Muscle of leg (tissue), 11 donors: ENCODE measurements around the gene TRABD2A. TPM values are rescaled to one million over a fixed set of nuclear protein-coding genes. Genes with fewer than 3 reads are reported as not detected.
A peak's percentile ranks its signal among the peaks of the same experiment; 100 is the strongest.
"Not testable (repeated sequence)": the region's sequence is repeated elsewhere in the genome, so short reads cannot be mapped to it uniquely, and the experiment has no call there.

Experiments used
- DNase-seq: peaks from one replicate; pipeline ENCODE4 v3.0.0; 2013
- H3K27ac ChIP-seq: one replicate; pipeline ENCODE4 v1.5.1; 2013; ENCODE audit warnings: mild to moderate bottlenecking, low read length, control low read depth
- H3K27me3 ChIP-seq: one replicate; pipeline ENCODE4 v1.6.1; 2013; ENCODE audit warnings: low read length; ENCODE audit not compliant: control insufficient read depth, insufficient read depth
- H3K36me3 ChIP-seq: one replicate; pipeline ENCODE4 v1.6.1; 2013; ENCODE audit warnings: low read length; ENCODE audit not compliant: control insufficient read depth, insufficient read depth
- H3K4me1 ChIP-seq: one replicate; pipeline ENCODE4 v1.6.1; 2013; ENCODE audit warnings: low read length; ENCODE audit not compliant: control insufficient read depth, insufficient read depth
- H3K4me3 ChIP-seq: one replicate; pipeline ENCODE4 v1.5.1; 2013; ENCODE audit warnings: low read length, control low read depth
- H3K9me3 ChIP-seq: replicated peaks from 2 replicates; pipeline ENCODE4 v1.6.1; 2013; ENCODE audit warnings: low read depth, low read length; ENCODE audit not compliant: control insufficient read depth
- WGBS: methylation state at CpG from one replicate; pipeline ENCODE4 v1.1.5; 2013; ENCODE audit warnings: missing lambda C conversion rate; ENCODE audit not compliant: insufficient coverage; 5-methylcytosine and 5-hydroxymethylcytosine counted together
- polyA plus RNA-seq, 8 donors: library from polyadenylated mRNA; unstranded; fragments of 120-200 nt; gene quantifications; one replicate each; pipeline versions ENCODE4 v1.2.1 to v1.2.3, GENCODE V29; 2013; ENCODE audit warnings: inconsistent platforms in 1 of 8, low replicate concordance in 1 of 8; ENCODE audit not compliant: insufficient read length in 8 of 8, insufficient read depth in 1 of 8
- total RNA-seq: library from RNA; stranded (reverse); fragments of 120-200 nt; gene quantifications from one replicate; pipeline ENCODE4 v1.2.4, GENCODE V29; 2013

The TRABD2A gene
- total and polyA plus RNA-seq, 9 donors = 0.07 to 1.3 (median 0.23) TPM

DNA sequence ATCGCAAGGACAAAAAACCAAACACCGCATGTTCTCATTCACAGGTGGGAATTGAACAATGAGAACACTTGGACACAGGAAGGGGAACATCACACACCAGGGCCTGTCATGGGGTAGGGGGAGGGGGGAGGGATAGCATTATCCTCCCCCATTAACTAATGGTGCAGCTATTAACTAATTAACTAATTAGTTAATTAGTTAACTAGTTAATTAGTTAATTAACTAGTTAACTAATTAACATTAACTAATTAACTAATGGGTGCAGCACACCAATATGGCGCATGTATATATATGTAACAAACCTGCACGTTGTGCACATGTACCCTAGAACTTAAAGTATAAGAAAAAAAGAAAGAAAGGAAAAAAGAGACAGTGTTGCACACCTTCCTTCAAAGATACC lies 12.6 kb downstream of the TRABD2A start:
- not testable (repeated sequence) for H3K4me1 ChIP-seq, DNase-seq, H3K27me3 ChIP-seq, H3K4me3 ChIP-seq, H3K27ac ChIP-seq, H3K9me3 ChIP-seq, H3K36me3 ChIP-seq
- no CpG with 5 or more reads among the region's 4 CpGs for WGBS

DNA sequence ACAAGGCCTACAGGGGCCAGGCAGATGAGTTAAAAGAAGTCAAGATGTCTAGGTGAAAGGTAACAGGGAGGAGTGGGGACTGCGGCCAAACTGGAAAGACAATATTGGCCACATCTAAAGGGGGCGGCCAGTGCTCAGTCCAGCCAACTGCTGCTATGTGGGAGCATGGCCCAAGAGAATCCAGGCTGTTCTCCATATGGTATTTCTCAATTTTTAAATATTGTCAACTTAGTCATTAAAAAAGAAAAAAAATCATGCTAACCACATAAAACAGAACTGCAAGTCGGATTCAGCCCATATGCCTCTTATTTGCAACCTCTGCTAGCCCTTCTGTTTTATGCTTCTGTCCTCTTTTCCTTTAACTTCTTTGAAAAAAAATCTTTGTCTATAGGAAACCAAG lies 14.8 kb downstream of the TRABD2A start:
- WGBS = 43% methylated on average over 1 of the region's 3 CpGs
- DNase-seq = no peak
- no peaks in the 10 kb centered on the region for H3K9me3 ChIP-seq
- no peak overlapping the region for H3K27ac ChIP-seq
- H3K4me3 ChIP-seq = no peak overlapping the region
- H3K36me3 ChIP-seq = no peaks in the 10 kb centered on the region
- peaks cover 8% of the 10 kb centered on the region for H3K27me3 ChIP-seq
- H3K4me1 ChIP-seq = no peaks in the 10 kb centered on the region

DNA sequence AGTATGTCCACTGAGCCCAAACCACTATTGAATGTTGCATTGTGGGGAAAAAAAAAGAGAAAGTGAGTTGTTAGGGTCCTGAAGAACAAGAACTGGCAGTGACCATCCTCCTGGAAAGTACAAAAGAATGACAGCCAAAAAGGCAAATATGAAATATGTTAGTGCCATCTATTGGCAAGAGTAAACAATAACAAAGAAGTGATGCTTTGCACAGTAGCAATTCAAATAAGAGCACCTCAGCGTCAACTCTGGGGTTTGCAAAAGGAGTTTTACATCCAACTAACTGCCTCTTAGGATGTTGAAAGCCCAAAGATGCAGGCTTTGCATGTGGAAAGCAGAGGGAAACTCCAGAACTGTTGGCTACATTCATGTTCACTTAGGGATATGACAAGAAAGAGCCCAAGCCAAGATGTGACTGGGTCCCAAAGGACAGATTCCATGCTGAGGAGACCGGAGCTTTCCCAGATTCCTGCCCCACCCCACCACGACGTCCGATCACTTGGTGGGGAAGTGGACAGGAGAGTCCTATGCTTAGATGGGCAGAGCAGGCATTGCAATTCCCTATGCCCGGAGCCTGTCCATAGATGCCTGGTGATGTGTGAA lies 15.6 kb downstream of the TRABD2A start:
- no peaks in the 10 kb centered on the region for H3K36me3 ChIP-seq
- WGBS = 70% methylated on average over 2 of the region's 6 CpGs
- H3K9me3 ChIP-seq = no peaks in the 10 kb centered on the region
- H3K27me3 ChIP-seq = peaks cover 7% of the 10 kb centered on the region
- DNase-seq = peak; percentile 23
- no peak overlapping the region for H3K27ac ChIP-seq
- no peak overlapping the region for H3K4me3 ChIP-seq
- no peaks in the 10 kb centered on the region for H3K4me1 ChIP-seq

DNA sequence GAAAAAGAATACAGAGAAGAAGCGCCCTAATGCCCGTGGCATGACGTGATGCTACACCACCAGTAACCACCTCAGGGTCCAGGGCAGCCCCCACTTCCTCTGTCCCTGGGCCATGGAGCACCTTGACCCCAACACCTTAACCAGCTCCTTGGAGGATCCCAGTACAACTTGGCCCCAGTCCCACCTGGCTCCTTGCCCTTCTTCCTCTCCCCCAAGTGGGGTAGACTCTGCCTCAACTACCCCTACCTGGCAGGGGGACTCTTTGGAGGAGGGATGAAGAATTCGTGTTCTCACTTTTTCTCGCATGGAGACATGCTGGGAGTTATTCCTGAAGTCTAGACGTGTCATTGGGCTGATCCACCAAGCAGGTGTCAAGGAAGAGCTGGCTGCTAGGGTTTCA lies 18.9 kb downstream of the TRABD2A start:
- Histone ChIP-seq H3K27me3 (peaks cover 5% of the 10 kb centered on the region), H3K9me3 (no peaks in the 10 kb centered on the region), H3K27ac (no peak overlapping the region), H3K4me3 (no peak overlapping the region), H3K36me3 (no peaks in the 10 kb centered on the region), H3K4me1 (no peaks in the 10 kb centered on the region)
- 61% methylated on average over 3 of the region's 6 CpGs for WGBS
- no peak for DNase-seq

DNA sequence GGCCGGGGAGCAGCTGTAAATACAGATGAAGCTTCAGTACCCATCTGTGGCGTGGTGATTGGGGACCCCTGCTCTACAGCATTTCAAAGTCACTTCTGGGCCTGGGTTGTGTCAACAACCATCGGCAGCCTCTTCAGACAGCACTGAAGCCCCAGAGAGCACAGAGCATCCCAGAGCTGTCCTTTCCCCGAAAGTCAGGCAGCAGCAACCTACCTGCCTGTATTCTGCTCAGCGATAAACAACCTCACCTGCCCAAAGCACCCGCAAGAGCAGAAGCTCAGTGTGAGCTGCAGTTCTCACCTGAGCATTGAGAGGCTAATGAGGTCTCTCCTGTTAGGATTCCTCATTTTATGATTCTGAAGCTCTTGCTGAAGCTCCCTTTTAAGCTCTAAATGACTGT lies 19.3 kb downstream of the TRABD2A start:
- Histone ChIP-seq H3K27ac (no peak overlapping the region), H3K4me3 (no peak overlapping the region), H3K27me3 (peaks cover 5% of the 10 kb centered on the region), H3K4me1 (no peaks in the 10 kb centered on the region), H3K36me3 (no peaks in the 10 kb centered on the region), H3K9me3 (no peaks in the 10 kb centered on the region)
- no peak for DNase-seq
- 40% methylated on average over 5 of the region's 6 CpGs for WGBS

DNA sequence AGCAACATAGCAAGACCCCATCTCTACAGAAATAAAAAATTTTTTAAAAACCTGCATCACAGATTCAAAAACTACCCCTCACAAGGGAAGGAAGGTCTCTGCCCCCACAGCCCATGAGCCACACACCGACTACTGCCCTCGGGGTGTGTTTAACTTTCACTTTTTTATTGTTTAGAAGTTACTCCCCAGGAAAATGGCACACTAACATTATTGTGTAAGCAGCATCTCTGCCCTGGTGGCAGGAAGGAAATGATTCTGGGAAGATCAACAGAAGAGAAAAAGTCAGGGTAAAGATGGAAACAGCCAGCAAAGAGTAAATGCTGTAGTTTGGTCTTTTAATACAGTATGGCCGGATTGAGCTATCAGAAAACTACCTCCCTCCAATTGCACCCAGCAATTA lies 21.9 kb downstream of the TRABD2A start:
- H3K9me3 ChIP-seq = no peaks in the 10 kb centered on the region
- H3K4me1 ChIP-seq = no peaks in the 10 kb centered on the region
- no peaks in the 10 kb centered on the region for H3K36me3 ChIP-seq
- no peak for DNase-seq
- WGBS = no CpG with 5 or more reads among the region's 3 CpGs
- no peak overlapping the region for H3K4me3 ChIP-seq
- H3K27me3 ChIP-seq = peaks cover 3% of the 10 kb centered on the region
- no peak overlapping the region for H3K27ac ChIP-seq

DNA sequence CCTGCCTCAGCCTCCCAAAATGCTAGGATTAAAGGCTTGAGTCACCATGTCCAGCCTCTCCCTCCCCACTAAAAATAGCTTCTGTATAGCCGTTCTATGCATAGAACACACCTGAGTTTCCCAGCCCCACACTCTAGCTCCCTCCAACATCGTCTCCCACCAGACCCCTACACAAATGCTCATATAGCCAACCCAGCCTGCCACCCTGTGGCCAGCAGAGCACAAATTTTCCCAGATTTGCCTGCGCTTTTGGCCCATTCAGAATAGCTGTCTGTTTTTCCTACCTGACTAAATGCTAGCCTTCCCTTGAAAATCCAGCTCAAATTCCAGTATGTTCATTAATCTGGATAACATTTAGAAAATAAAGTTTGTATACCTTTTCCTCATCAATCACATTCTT lies 22.8 kb downstream of the TRABD2A start:
- no peaks in the 10 kb centered on the region for H3K4me1 ChIP-seq
- H3K4me3 ChIP-seq = no peak overlapping the region
- 13% methylated on average over 1 of the region's 3 CpGs for WGBS
- H3K9me3 ChIP-seq = no peaks in the 10 kb centered on the region
- H3K36me3 ChIP-seq = no peaks in the 10 kb centered on the region
- peaks cover 3% of the 10 kb centered on the region for H3K27me3 ChIP-seq
- no peak overlapping the region for H3K27ac ChIP-seq
- no peak for DNase-seq

DNA sequence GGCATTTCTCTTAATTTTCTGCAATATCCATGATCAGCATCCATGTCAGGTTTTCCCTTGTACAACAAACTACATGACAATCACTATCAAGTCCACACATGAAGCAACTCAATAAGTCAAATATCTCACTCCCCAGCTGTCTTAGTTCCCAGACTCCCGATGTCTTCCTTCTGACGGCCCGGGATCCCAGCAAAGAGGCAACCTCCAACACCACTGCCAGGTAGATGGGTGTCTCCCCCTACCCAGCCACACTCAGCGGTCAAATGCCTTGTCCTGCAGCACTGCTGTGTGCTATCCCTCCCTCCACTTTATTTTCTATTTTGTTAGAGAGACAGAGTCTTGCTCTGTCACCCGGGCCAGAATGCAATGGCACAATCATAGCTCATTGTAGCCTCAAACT lies 23.3 kb downstream of the TRABD2A start:
- no peak for DNase-seq
- Histone ChIP-seq H3K27me3 (peaks cover 3% of the 10 kb centered on the region), H3K27ac (no peak overlapping the region), H3K4me3 (no peak overlapping the region), H3K9me3 (no peaks in the 10 kb centered on the region), H3K4me1 (no peaks in the 10 kb centered on the region), H3K36me3 (no peaks in the 10 kb centered on the region)
- 89% methylated on average over 5 of the region's 5 CpGs for WGBS

DNA sequence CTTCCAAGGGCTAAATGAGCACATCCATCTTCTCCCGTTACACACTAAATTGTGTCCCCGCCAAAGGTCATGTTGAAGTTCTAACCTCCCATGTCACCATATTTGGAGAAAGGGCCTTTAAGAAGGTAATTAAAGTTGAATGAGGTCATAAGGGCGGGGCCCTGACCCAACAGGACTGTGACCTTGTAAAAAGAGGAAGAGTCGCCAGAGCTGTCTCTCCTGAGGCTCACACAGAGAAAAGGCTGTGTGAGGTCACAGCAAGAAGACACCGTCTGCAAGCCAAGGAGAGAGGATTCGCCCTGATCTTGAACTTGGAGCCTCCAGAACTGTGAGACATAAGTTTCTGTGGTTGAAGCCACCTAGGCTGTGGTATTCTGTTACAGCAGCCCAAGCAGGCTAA lies 24.1 kb downstream of the TRABD2A start:
- H3K4me1 ChIP-seq = no peaks in the 10 kb centered on the region
- H3K27me3 ChIP-seq = no peaks in the 10 kb centered on the region
- no peak overlapping the region for H3K4me3 ChIP-seq
- DNase-seq = no peak
- 0% methylated on average over 1 of the region's 6 CpGs for WGBS
- H3K27ac ChIP-seq = no peak overlapping the region
- H3K9me3 ChIP-seq = no peaks in the 10 kb centered on the region
- H3K36me3 ChIP-seq = no peaks in the 10 kb centered on the region

DNA sequence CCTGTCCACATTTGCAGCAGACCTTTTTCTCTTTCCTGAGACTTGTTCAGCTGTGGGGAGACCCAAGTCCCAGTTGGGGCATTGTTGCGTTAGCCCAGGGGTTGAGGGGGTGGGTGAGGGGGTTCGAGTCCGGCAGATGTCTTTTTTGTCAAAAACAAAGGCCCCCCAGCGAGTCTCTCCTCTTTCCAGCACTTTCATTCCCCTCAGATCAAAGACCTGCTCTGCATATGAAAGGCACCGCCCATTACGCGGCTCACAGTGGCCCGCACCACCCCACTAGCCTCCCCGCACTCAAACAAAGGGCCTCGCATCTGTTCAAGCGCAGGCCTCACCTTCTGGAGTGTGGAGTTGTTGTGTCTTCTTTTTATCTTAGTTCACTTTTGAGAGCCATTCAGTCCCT lies 25.2 kb downstream of the TRABD2A start:
- no CpG with 5 or more reads among the region's 11 CpGs for WGBS
- Histone ChIP-seq H3K9me3 (no peaks in the 10 kb centered on the region), H3K36me3 (no peaks in the 10 kb centered on the region), H3K27ac (no peak overlapping the region), H3K27me3 (no peaks in the 10 kb centered on the region), H3K4me1 (no peaks in the 10 kb centered on the region), H3K4me3 (no peak overlapping the region)
- DNase-seq = no peak

DNA sequence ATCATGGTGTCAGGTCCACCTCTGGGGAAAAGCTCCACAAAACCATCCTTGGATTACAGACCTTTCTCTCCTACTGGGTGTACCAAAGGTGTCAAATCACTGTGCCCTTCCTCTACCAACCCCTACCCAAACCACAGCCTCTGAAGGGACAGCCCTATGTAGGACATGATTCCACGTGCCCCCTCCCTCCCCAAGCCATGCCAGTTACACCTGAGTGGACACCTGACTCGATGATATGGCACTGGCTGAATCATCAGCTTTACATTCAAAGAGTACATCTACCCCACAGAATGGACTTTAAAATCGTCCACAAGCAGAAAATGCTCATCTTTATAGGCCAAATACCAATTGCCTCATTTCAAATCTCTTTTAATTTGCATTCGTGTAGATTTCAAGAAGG lies 26.0 kb downstream of the TRABD2A start:
- no peak overlapping the region for H3K4me3 ChIP-seq
- no peak overlapping the region for H3K27ac ChIP-seq
- no peaks in the 10 kb centered on the region for H3K9me3 ChIP-seq
- H3K36me3 ChIP-seq = no peaks in the 10 kb centered on the region
- H3K27me3 ChIP-seq = no peaks in the 10 kb centered on the region
- H3K4me1 ChIP-seq = no peaks in the 10 kb centered on the region
- 53% methylated on average over 4 of the region's 4 CpGs for WGBS
- no peak for DNase-seq
